Measurements from ENCODE around the gene APOBEC4. TPM values are rescaled to one million over a fixed set of nuclear protein-coding genes. Genes with fewer than 3 reads are reported as not detected.

The APOBEC4 gene
- polyA plus RNA-seq, 1 donor from 2014 or later, result not detected

DNA sequence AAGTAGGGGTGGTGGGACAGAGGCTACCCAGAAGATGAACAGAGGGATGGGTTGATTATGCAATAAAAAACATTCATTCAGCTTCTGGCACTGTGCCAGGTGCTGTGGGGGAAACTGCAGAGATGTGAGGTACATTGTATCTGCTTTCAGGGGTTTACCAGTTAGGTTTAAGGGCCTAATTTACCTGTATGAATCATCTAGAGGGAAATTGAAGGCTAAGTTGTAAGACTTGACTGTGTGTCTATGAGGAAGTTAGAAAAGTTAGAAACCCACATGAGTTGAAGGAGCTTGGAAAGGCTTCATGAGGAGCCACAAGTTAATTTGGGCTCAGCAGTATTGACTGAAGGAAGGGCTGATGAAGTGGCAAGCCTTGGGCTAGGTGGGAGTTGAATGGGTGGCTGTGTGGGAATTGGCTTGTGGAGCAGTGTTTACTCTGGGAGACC, 36.7 kb upstream of the APOBEC4 start:
- Histone ChIP-seq H3K4me2 (ENCODE audit: low read length) (no peak overlapping the region), H3K27ac (ENCODE audit: low read length) (no peak overlapping the region), H3K27me3 (ENCODE audit: insufficient read depth, low read depth, low read length) (no peaks in the 10 kb centered on the region), H2AFZ (ENCODE audit: low read depth, low read length) (no peak overlapping the region), H3K9me3 (ENCODE audit: low read length) (no peaks in the 10 kb centered on the region), H3K36me3 (ENCODE audit: insufficient read depth, low read length) (no peaks in the 10 kb centered on the region), H3F3A (ENCODE audit: insufficient read depth, low read length, poor library complexity, severe bottlenecking) (no peaks in the 10 kb centered on the region), H4K20me1 (ENCODE audit: insufficient read depth) (no peaks in the 10 kb centered on the region), H3K9me2 (ENCODE audit: insufficient read depth, low read length) (no peaks in the 10 kb centered on the region), H3K79me2 (replicated peaks; ENCODE audit: insufficient read depth, low read length) (no peaks in the 10 kb centered on the region), H3K9ac (ENCODE audit: low read length) (no peak overlapping the region), H3K4me3 (ENCODE audit: low read length) (no peak overlapping the region)
- TF ChIP-seq, protein P1, sequence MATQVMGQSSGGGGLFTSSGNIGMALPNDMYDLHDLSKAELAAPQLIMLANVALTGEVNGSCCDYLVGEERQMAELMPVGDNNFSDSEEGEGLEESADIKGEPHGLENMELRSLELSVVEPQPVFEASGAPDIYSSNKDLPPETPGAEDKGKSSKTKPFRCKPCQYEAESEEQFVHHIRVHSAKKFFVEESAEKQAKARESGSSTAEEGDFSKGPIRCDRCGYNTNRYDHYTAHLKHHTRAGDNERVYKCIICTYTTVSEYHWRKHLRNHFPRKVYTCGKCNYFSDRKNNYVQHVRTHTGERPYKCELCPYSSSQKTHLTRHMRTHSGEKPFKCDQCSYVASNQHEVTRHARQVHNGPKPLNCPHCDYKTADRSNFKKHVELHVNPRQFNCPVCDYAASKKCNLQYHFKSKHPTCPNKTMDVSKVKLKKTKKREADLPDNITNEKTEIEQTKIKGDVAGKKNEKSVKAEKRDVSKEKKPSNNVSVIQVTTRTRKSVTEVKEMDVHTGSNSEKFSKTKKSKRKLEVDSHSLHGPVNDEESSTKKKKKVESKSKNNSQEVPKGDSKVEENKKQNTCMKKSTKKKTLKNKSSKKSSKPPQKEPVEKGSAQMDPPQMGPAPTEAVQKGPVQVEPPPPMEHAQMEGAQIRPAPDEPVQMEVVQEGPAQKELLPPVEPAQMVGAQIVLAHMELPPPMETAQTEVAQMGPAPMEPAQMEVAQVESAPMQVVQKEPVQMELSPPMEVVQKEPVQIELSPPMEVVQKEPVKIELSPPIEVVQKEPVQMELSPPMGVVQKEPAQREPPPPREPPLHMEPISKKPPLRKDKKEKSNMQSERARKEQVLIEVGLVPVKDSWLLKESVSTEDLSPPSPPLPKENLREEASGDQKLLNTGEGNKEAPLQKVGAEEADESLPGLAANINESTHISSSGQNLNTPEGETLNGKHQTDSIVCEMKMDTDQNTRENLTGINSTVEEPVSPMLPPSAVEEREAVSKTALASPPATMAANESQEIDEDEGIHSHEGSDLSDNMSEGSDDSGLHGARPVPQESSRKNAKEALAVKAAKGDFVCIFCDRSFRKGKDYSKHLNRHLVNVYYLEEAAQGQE (IDR thresholded peaks at IDR 0.05; ENCODE audit: borderline replicate concordance), result no peak
- TF ChIP-seq TAF1 (IDR thresholded peaks at IDR 0.05; ENCODE audit: low read depth) (no peak), RAD21 (conservative IDR thresholded peaks at IDR 0.05) (no peak), EZH2 (IDR thresholded peaks at IDR 0.05; ENCODE audit: borderline replicate concordance, insufficient read depth, low read length, poor library complexity, severe bottlenecking) (no peak), POLR2AphosphoS5 (IDR thresholded peaks at IDR 0.05) (no peak), MXI1 (conservative IDR thresholded peaks at IDR 0.05; ENCODE audit: poor library complexity, severe bottlenecking) (no peak), SMC3 (conservative IDR thresholded peaks at IDR 0.05; ENCODE audit: poor library complexity) (no peak)
- TF ChIP-seq, protein P2, sequence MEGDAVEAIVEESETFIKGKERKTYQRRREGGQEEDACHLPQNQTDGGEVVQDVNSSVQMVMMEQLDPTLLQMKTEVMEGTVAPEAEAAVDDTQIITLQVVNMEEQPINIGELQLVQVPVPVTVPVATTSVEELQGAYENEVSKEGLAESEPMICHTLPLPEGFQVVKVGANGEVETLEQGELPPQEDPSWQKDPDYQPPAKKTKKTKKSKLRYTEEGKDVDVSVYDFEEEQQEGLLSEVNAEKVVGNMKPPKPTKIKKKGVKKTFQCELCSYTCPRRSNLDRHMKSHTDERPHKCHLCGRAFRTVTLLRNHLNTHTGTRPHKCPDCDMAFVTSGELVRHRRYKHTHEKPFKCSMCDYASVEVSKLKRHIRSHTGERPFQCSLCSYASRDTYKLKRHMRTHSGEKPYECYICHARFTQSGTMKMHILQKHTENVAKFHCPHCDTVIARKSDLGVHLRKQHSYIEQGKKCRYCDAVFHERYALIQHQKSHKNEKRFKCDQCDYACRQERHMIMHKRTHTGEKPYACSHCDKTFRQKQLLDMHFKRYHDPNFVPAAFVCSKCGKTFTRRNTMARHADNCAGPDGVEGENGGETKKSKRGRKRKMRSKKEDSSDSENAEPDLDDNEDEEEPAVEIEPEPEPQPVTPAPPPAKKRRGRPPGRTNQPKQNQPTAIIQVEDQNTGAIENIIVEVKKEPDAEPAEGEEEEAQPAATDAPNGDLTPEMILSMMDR (IDR thresholded peaks at IDR 0.05; ENCODE audit: poor library complexity, severe bottlenecking), result no peak

DNA sequence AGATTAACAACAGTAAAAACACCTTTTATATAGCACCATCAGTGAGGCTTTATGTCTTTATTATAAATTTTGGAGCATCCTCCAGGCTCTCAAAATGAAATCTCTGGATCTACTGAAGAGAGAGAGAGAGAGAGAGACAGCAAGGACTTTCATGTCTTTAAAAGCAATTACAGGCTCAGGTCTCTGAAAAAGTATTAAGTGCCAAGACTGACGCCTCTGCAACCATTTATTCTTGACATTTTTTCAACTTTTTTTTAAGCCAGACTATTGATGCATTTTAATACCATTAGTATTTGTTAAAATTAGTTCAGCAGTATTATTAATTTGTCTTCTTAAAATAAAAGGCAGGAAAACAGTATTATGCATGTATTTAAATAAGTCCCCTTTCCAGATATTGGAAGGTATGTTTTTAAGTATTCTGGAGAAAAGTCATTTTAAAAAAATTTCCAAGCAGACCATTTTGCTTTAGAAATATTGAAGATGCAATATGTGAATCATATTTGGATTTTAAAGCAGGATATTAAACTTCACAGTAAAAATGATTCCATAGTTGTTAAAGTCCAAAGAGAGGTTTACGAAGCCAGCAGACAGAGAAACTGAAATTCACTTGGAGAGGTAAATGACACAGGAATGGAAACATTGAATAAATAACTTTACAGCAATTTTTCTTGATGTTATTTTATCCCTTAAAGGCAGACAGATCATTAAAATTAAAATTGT, 35.4 kb upstream of the APOBEC4 start:
- H4K20me1 ChIP-seq (ENCODE audit: insufficient read depth), result no peaks in the 10 kb centered on the region
- no peaks in the 10 kb centered on the region for H3F3A ChIP-seq (ENCODE audit: insufficient read depth, low read length, poor library complexity, severe bottlenecking)
- no peaks in the 10 kb centered on the region for H3K79me2 ChIP-seq (replicated peaks; ENCODE audit: insufficient read depth, low read length)
- H3K9me2 ChIP-seq (ENCODE audit: insufficient read depth, low read length), result no peaks in the 10 kb centered on the region
- no peaks in the 10 kb centered on the region for H3K9me3 ChIP-seq (ENCODE audit: low read length)
- TF ChIP-seq RAD21 (conservative IDR thresholded peaks at IDR 0.05), result no peak
- no peak for TF ChIP-seq EP300 (conservative IDR thresholded peaks at IDR 0.05; ENCODE audit: poor library complexity, severe bottlenecking)
- TF ChIP-seq MXI1 (conservative IDR thresholded peaks at IDR 0.05; ENCODE audit: poor library complexity, severe bottlenecking), result no peak
- no peak for TF ChIP-seq SMC3 (conservative IDR thresholded peaks at IDR 0.05; ENCODE audit: poor library complexity)
- TF ChIP-seq, protein P1 (IDR thresholded peaks at IDR 0.05; ENCODE audit: borderline replicate concordance), result no peak
- TF ChIP-seq, protein P2 (IDR thresholded peaks at IDR 0.05; ENCODE audit: poor library complexity, severe bottlenecking), result no peak
- no peak for TF ChIP-seq POLR2AphosphoS5 (IDR thresholded peaks at IDR 0.05)
- no peak for TF ChIP-seq TAF1 (IDR thresholded peaks at IDR 0.05; ENCODE audit: low read depth)
- no peak for TF ChIP-seq EZH2 (IDR thresholded peaks at IDR 0.05; ENCODE audit: borderline replicate concordance, insufficient read depth, low read length, poor library complexity, severe bottlenecking)
- H3K27me3 ChIP-seq (ENCODE audit: insufficient read depth, low read depth, low read length), result no peaks in the 10 kb centered on the region
- H3K4me2 ChIP-seq (ENCODE audit: low read length), result no peak overlapping the region
- no peaks in the 10 kb centered on the region for H3K36me3 ChIP-seq (ENCODE audit: insufficient read depth, low read length)
- H3K27ac ChIP-seq (ENCODE audit: low read length), result no peak overlapping the region
- H2AFZ ChIP-seq (ENCODE audit: low read depth, low read length), result no peak overlapping the region
- no peak overlapping the region for H3K4me3 ChIP-seq (ENCODE audit: low read length)
- H3K9ac ChIP-seq (ENCODE audit: low read length), result no peak overlapping the region

All from neural cell (in vitro differentiated cells).